ENCODE results near the gene GKN1.

The GKN1 gene

GRCh38 chr2:68961380-68961779, 13.1 kb upstream of the GKN1 start:
- DNase-seq (ENCODE audit: low read depth) = no peak

GRCh38 chr2:68964282-68964681, 10.2 kb upstream of the GKN1 start:
- no peak for DNase-seq (ENCODE audit: low read depth)

GRCh38 chr2:68968221-68968620, 6.2 kb upstream of the GKN1 start:
- DNase-seq (ENCODE audit: low read depth) = no peak

- no peak for DNase-seq (ENCODE audit: low read depth)
Measured at GRCh38 chr2:68969736-68970490, 4.5 kb upstream of the GKN1 start.

GRCh38 chr2:68970566-68971265, 3.7 kb upstream of the GKN1 start:
- DNase-seq (ENCODE audit: low read depth) = no peak

GRCh38 chr2:68971591-68972231, 2.7 kb upstream of the GKN1 start:
- peak; percentile 98 for DNase-seq (ENCODE audit: low read depth)

GRCh38 chr2:68974946-68975665, 670 bp downstream of the GKN1 start:
- no peak for DNase-seq (ENCODE audit: low read depth)

- DNase-seq (ENCODE audit: low read depth) = no peak
Measured at GRCh38 chr2:68975844-68976243, 1.4 kb downstream of the GKN1 start.

- no peak for DNase-seq (ENCODE audit: low read depth)
Measured at GRCh38 chr2:68977453-68977852, 3.0 kb downstream of the GKN1 start.

GRCh38 chr2:68978098-68978497, 3.7 kb downstream of the GKN1 start:
- DNase-seq (ENCODE audit: low read depth) = no peak

- DNase-seq (ENCODE audit: low read depth) = no peak
Measured at GRCh38 chr2:68980956-68981355, 6.5 kb downstream of the GKN1 start.

GRCh38 chr2:68987021-68987503, 12.6 kb downstream of the GKN1 start:
- DNase-seq (ENCODE audit: low read depth) = no peak

GRCh38 chr2:68989035-68989434, 14.6 kb downstream of the GKN1 start:
- DNase-seq (ENCODE audit: low read depth) = no peak

GRCh38 chr2:68992341-68992740, 17.9 kb downstream of the GKN1 start:
- no peak for DNase-seq (ENCODE audit: low read depth)

- DNase-seq (ENCODE audit: low read depth) = no peak
Measured at GRCh38 chr2:68992933-68993332, 18.5 kb downstream of the GKN1 start.

GRCh38 chr2:68993660-68994059, 19.2 kb downstream of the GKN1 start:
- DNase-seq (ENCODE audit: low read depth) = no peak

GRCh38 chr2:68994864-68995263, 20.4 kb downstream of the GKN1 start:
- DNase-seq (ENCODE audit: low read depth) = peak; percentile 52

GRCh38 chr2:68995916-68996315, 21.5 kb downstream of the GKN1 start:
- DNase-seq (ENCODE audit: low read depth) = no peak

GRCh38 chr2:68997401-68997800, 23.0 kb downstream of the GKN1 start:
- DNase-seq (ENCODE audit: low read depth) = no peak

- DNase-seq (ENCODE audit: low read depth) = no peak
Measured at GRCh38 chr2:69001879-69002278, 27.4 kb downstream of the GKN1 start.

- no peak for DNase-seq (ENCODE audit: low read depth)
Measured at GRCh38 chr2:69003731-69004130, 29.3 kb downstream of the GKN1 start.

- DNase-seq (ENCODE audit: low read depth) = no peak
Measured at GRCh38 chr2:69007169-69007568, 32.7 kb downstream of the GKN1 start.

All from ELR (cell line).